ENCODE measurements around the gene INPP5K.

DNA sequence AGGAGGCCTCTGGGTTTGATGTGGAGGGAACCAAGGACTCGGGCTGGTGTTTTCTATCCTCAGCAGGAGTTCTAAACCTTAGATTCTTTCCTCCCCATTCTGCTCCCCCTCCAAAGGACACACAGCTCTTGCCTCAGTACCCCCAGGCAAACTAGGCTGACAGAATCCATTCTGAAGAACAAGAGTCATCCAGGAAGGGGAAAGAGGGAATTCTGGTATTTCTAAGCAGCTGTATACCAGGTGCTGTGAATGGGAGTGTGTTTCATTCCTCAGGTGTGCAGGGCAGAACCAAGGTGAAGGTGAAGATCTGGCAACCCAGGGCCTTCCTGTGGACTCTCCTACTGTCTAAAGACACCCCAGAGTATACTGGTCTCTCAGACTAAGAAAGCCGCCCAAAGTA, 4.1 kb downstream of the INPP5K start:
- TF ChIP-seq, protein P1, sequence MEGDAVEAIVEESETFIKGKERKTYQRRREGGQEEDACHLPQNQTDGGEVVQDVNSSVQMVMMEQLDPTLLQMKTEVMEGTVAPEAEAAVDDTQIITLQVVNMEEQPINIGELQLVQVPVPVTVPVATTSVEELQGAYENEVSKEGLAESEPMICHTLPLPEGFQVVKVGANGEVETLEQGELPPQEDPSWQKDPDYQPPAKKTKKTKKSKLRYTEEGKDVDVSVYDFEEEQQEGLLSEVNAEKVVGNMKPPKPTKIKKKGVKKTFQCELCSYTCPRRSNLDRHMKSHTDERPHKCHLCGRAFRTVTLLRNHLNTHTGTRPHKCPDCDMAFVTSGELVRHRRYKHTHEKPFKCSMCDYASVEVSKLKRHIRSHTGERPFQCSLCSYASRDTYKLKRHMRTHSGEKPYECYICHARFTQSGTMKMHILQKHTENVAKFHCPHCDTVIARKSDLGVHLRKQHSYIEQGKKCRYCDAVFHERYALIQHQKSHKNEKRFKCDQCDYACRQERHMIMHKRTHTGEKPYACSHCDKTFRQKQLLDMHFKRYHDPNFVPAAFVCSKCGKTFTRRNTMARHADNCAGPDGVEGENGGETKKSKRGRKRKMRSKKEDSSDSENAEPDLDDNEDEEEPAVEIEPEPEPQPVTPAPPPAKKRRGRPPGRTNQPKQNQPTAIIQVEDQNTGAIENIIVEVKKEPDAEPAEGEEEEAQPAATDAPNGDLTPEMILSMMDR (IDR thresholded peaks at IDR 0.05), result no peak
- TF ChIP-seq POLR2A (IDR thresholded peaks at IDR 0.05), result no peak
